ENCODE results near the gene ZNF236.
"Not testable (repeated sequence)": the region's sequence is repeated elsewhere in the genome, so short reads cannot be mapped to it uniquely, and the experiment has no call there.

ZNF236 gene

DNA sequence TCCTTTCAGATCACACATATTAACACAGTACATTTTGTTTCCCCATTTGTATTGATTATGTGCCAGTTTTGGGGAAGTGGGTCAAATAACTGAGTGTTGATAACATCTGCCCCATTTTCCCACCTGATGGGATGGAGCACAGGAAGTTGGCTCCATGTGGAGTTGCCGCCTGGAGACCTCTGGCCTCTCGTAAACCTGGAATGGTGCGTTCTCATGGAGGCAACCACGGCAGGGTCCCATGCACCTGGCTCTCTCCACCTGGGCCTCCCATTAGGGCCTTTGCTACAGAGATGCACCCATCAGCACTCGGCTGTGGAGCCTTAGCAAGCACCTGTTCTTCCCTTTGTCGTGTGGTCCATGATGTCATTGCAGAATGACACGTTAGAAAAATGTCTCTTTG is 179.6 kb downstream of the ZNF236 start:
- no peak overlapping the region for H3K4me3 ChIP-seq (ENCODE audit: low read depth, low read length)

DNA sequence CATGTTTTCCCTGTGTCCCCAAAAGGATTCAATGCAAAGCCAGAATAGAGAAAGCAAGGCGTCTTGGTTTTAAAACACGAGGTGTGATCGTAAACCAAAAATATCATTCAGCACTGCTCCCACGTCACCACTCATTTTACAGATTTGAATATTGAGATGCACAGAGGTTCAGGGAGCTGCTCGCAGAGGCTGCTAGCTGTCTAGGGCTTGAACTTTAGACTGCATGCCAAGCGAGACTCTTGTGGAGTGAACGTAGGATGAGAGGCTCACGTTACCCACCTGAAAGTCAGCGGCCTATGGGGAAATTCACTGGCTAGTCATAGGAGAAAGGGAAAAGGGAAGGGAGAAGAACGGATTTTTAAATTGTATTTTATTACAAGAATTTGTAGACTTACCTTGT is 180.1 kb downstream of the ZNF236 start:
- H3K4me3 ChIP-seq (ENCODE audit: low read depth, low read length): no peak overlapping the region

DNA sequence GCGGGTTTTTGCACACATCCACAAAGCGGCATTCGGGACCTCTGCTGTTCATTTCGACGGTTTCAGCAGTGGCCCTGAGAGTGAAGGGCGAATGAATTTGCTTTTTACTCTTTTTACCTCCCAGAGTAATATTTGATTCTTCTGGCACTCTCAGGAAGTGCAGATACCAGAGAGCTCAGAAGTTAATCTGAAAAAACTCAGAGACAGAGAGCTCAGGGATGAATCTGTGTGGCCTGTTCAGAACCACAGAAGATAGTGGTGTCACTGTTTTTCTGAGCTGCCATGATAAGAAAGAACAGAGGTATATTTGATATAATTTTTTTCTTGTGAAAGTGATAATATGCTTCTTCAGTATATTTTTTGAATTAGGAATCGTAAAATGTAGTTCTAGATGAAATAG is 181.0 kb downstream of the ZNF236 start:
- H3K4me3 ChIP-seq (ENCODE audit: low read depth, low read length): no peak overlapping the region

DNA sequence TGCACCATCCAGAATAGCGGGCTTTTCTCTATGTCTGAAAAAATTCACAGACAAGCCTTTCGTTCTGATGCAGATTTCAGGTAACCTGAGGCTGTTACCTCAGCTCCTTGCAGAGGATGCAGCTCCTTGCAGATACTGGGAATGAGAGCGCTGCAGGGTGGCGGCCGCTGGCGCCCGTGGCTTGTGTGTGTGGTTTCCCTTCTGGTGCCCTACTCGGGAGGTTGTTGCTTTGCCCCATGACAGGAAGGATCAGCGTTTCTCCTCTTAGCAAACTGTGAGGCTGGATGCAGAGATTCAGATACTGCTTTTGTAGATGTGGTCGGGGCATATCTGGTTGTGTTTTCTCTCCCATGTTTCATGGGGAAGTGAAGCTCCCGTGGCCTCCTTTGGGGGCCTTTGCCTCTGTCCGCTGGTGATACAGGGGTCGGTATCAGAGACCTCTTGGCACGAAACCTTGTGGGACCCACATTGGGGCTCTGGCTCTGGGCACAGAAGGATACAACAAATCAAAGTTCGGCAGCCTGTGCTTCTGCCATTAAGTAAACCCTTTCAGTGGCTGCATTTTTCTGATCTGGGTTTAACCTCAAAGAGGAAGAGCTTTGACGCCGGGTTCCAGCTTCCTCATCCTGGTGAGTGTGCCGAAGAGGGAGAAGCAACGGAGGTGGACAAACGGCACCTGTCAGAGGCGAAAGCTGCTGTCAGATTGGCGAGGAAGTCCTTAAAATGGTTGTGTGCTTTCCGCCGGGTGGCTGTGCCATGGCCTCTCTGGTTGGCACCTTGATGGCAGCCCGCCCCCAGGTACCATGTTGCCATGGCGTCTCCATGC is 182.4 kb downstream of the ZNF236 start:
- no peak overlapping the region for H3K4me3 ChIP-seq (ENCODE audit: low read depth, low read length)

DNA sequence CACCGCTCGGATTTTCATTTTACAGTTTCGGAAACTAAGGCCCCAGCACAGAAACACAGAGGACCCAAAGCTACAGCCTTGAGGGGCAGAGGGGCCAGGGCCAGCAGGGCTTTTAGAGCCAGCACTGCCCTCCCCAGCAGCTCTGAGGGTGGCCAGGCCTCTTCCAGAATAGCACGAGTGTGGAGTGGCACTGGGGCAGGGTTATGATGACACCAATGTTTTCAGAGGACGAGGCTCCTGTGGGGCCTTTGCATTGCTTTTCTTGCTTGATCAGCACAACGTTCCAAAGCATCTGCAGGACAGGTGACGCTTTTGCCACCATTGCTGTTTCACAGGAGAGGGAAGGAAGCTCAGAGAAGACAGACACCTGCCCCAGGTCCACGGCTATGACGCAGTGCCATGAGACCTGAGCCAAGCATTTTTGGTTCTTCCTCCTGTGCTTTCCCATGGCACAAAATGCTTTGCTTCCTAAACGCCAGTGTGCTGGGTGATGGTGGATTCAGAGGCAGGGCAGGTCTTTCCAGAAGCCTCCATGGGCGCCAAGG is 183.4 kb downstream of the ZNF236 start:
- H3K4me3 ChIP-seq (ENCODE audit: low read depth, low read length): no peak overlapping the region

DNA sequence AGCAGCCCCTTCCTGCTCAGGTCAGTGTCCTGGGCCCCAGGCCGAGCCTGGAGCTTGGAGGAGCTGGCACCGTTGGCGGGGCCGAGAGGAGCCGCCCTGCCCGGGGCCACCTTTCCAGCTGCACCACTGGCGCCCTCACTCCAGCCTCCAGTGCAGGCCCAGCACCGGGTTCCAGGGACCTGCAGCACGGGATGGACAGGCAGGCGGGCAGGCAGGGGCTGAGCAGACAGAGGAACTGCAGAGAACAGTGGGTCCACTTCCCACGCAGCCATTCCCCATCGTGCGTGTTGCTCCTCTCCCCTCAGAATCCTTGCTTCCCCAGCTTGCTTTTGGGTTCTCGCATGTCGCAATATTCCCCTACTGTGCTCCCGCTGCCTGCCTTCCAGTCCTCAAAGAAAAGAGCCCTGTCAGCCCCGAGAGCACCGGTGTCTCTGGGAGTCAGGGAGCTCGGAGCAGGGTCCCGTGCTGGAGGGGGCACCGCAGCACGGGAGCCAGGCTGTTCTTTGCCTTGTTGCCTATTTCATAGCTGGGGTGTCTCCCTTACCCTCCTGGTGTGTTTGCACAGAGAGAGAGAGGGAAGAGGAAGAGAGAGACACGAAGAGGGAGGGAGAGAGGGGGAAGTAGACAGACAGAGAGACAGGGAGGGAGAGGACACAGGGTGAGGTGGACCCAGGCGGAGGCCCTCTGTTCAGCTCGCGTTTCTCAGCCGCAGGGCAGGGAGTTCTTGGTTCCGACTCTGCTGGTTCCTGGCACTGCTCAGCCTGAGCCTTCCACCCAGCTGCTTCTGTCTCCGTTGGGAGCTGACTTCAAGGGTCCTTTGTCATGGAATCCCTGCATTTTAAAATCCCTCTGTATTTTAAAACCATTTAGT is 184.2 kb downstream of the ZNF236 start:
- no peak overlapping the region for H3K4me3 ChIP-seq (ENCODE audit: low read depth, low read length)

DNA sequence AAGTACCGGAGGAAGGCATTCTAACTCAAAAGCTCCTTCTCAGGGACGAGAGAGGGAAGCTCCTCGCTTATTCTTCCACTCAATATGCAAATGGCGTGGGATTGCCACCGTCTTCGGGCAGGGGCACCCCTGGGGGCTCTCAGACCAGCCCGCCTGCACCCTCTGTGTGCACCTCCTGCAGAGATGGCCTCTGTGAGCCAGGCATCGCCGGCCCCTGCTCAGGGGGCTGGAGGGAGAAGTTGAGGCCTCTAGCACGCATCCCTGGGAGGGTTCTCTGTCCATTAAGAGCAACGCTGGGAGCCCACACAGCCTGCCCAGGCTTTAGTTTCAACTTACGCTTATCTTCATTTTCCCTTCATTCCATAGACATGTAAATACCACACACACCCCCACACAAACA is 184.9 kb downstream of the ZNF236 start:
- H3K4me3 ChIP-seq (ENCODE audit: low read depth, low read length): no peak overlapping the region

DNA sequence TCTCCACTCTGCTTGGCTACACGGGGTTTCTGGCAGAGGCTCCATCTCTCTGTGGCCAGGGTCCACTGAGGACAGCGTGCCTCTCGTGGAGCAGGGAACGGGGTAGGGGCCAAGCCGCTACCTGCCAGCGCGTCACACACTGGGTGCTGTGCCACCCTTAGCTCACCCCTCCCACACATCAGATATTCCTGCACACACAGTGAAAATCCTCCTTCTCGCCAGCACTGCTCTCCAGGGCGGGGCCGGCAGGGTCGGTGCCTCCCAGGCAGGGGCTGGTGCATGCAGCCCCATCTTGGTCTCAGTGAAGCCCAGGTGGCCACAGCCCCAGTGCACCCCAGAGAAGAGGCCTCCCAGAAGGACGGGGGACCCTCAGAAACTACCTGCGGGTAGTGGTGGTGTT is 185.6 kb downstream of the ZNF236 start:
- H3K4me3 ChIP-seq (ENCODE audit: low read depth, low read length): no peak overlapping the region

DNA sequence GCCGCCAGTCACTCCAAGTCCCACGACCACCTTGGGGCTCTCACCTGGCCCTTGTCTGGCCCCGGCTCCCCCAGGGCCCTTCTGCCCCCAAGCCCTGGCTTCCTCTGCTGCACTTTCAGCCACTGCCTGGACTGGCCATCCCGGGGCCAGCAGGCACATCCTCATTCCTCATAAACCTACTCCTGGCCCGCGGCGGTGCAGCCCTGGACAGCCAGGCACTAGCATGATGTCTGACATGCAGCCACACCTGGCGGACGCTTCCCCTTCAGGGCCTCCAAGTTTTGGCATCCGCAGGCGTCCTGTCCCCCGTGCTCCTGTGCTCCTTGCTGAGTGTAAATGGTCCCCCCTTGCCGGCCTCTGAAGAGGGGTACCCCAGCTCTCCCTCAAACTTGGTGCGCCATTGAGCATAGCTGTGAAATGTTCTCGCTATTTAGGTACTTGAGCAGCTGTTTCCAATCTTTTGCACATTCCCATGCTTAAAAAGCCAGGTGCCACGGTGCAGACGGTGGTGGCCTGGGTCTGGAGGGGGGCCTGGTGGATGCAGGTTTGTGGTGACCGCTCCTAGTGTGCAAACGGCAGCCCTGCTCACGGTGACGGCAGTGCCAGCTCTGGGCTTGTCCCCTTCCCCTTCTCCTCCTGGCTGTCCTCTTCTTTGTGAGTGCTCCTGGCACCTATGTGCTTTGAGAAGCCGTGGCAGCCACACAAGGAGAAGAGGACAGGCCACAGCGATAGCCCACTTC is 186.4 kb downstream of the ZNF236 start:
- no peak overlapping the region for H3K4me3 ChIP-seq (ENCODE audit: low read depth, low read length)

DNA sequence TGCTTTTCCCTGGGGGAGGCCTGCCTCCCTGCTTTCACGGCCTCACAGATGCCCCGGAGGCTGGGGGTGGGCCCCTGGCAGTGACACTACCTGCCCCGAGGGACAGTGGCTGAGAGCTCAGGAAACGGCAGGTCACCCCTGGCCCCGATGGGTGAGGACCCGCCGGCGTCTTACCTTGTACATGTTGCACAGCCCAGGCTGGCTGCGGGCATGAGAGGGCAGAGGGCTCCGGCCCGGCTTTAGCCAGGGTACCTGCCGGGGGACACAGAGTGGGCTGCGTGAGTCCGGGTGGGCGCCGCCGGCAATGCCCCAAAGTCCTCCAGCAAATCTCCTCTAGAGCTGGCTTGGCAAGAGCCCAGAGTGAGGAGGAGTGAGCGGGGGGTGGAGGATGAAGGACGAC is 187.3 kb downstream of the ZNF236 start:
- no peak overlapping the region for H3K4me3 ChIP-seq (ENCODE audit: low read depth, low read length)

DNA sequence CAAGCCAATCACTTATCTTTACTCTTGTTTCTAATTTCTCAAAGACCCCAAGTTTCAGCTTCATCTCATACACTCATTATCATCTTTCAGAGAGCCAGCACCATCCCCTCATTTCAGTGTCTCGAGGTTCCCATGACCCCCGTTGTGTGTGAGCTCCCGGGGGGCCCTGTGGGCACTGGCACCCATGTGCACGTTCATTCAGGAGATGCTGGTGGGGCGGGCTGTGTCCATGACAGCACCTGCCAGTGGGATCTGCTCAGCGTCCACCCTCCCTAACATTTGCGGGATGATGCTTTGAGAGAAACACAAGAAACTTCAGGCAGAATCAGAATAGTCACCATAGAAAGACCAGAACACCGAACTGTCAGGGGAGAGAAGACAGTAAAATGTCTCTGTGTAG is 189.8 kb downstream of the ZNF236 start:
- H3K4me3 ChIP-seq (ENCODE audit: low read depth, low read length): no peak overlapping the region

DNA sequence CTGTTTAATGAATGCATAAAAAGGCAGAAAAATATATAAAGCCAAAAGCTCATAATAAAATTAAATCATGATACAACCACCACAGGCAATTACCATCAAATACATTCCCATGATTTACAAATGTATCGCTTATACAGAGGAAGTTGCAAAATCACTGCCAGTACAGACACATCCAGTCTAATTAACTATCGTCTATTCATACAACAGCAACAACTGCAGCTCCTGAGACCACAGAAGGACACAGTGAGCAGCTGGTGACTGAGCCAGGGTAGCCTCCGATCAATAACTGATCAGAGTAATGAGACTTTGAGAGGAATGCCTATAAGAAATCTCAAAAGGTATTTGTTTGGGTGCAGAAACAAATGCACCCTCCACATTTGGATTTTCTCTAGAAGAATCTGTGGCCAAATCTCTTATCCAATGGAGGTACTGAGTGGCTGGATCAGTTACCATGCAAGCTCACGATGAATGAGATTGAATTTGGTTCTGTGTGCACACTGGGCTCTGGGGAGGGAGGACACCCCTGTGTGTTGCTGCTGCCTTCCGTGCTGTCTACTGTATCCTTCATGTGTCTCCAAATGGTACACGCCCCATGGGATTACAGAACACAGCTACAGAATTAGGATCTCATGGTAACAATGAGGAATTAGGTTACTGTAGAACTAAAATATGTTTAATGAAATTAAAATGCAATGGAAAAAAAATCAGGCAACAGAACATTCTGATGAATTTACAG is 190.6 kb downstream of the ZNF236 start:
- no peak overlapping the region for H3K4me3 ChIP-seq (ENCODE audit: low read depth, low read length)

DNA sequence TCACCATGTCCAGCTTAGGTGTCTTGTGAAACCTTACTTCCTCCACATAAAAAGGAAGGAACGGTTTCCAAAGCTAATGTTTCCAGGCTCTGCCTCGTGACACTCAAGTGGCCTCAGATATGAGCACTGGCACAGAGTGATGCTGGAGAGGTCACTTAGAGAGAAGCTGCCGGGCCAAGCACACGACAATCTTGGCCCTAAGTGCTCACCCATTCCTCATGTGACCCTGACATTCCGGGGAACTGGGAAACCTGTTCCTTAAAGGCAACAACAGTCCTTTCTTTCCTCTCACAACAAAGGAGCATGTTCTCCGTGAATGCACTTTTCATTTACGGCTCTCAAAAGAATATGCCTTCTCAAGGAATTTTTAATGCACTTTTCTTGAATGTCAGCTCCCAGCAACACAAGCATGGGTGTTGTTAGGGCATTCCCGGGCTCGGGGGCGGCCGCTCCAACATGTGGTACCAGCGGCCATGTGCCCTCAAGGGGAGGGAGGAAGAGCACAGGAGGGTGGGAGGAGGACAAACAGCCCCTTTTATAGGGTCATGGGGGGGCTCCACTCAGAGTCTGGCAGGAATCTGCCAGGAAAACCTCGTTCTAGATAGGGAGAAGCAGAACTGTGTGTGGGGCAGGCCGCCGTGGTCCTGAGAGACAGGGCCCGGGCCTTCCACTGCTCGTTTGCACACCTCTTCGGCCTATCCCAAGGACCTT is 191.6 kb downstream of the ZNF236 start:
- no peak overlapping the region for H3K4me3 ChIP-seq (ENCODE audit: low read depth, low read length)

DNA sequence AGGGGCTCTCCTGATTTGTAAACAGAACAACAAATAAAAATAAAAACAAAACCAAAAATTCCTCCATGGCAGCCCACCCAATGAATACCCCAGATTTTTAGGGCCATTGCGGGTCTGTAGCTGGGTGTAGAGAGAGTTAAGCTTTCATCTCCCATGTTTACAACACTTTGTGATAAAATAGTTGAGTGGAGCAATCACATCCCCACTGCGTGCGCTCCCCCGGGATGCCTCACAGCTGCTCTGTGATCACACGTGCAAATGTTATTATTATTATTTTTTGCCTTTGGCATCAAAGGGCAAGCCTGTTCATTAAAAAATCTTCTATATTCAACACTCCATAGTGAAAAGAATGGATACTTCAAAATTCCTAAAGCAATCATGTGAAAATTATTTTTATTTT is 192.2 kb downstream of the ZNF236 start:
- no peak overlapping the region for H3K4me3 ChIP-seq (ENCODE audit: low read depth, low read length)

DNA sequence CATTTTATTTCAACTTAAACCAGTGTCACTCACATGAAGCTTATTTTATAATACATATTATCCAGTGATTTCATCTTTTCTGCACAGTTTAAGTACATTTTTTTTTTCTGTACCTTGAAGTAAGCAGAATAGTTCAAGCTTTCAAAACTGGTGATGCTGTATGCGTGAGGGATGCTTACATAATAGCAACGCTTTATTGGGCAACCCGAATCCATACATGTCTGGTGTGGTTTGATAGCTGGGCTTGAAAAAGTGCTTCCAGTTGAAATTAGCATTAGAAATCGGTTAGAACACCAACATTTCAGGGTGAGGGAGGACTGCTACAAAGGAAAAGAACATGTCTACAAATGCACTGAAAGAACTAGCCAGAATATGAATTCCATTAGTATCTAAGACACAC is 192.8 kb downstream of the ZNF236 start:
- H3K4me3 ChIP-seq (ENCODE audit: low read depth, low read length): no peak overlapping the region

DNA sequence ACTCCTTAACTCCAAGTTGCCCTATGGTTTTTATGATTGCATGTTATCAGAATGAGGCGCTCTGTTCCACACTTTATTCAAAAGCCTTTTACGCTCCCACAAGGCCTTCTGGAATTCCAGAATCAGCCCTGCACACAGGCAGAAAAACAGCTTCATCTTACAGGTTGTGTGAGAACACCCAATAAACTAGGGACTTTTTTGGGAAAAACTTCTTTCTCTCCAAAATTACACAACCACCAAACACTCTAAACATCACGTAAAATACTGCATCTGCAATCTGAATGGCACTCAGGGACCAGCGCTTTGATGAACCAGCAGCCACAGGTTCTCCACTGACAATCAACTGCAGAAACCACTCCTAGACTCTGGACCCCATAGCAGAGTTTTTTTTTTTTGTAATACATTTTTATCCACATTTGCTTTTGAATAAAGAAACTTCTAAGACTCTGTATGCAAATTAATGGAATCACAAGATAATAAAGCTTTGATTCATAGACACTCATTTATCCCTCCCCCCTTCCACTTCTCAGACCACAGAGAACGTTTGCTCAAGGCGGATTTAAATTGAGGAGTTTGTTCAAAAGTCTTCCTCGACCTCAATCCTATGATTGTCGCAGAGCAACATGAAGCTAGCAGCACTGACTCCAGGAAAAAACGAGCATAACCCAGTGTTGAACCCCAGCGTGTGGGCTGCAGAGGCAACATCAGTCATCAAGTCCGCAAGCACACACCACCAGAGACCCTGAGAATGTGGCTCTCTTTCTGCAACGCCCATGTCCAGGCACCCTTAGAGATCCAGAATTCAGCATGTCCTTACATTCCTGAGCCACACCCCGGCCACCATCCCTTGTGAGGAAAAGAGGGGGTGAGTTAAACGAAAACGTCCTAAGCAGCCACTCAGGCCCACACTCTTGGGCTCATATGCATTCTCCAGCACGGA is 193.7 kb downstream of the ZNF236 start:
- no peak overlapping the region for H3K4me3 ChIP-seq (ENCODE audit: low read depth, low read length)

DNA sequence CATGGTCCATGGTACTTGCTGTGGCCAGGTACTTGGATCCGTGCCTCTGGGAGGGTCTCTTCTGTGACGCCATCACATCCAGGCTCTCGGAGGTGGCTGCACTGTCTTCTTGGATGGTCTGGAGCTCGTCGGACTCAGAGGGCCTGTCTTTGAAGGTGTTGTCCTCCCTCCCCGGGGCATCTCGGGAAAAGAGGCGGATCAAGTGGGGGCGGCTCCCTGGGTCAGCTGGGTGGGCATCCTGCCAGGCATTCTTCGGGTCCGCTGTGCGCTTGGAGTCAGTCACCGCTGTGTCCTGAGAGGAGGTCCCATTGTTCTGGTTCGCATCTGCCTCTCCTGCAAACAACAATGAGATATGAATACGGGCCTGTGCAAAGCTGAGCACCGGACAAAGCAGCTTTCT is 194.6 kb downstream of the ZNF236 start:
- no peak overlapping the region for H3K4me3 ChIP-seq (ENCODE audit: low read depth, low read length)

DNA sequence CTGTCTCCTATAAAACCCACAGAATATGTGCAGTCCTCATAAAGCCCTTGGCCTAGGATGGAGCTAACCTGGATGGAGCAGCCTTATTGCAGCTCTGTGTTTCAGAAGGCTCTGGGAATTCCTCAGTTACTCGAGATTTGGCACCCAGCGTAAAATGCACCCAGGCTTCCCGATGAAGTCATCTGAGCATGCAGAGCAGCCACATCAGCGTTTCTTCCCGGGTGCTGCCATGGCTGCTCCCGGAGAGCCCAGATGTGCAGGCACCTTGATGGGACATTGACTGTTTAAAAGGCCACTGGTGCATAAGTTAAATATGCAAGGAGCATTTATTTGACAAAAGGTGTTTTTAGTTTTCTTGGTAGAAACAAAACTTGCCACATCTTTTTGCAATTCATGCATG is 195.0 kb downstream of the ZNF236 start:
- H3K4me3 ChIP-seq (ENCODE audit: low read depth, low read length): no peak overlapping the region

DNA sequence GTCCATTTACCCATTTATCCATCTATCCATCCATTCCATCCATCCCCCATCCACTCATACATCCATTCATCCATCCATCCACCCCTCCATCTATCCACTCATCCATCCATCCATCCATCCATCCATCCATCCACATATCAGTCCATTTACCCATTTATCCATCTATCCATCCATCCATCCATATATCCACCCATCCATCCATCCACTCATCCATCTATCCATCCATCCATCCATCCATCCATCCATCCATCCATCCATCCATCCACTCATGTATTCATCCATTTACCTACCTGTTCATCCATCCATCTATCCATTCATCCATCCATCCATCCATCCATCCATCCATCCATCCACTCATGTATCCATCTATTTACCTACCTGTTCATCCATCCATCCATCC is 196.3 kb downstream of the ZNF236 start:
- H3K4me3 ChIP-seq (ENCODE audit: low read depth, low read length): not testable (repeated sequence)

All from iPS-11a (cell line).